Activated CD4-positive, alpha-beta T cell treated with anti-CD3 and anti-CD28 coated beads for 4 hours (primary cell): Measurements from ENCODE around the gene FOXO4.
A peak's percentile ranks its signal among the peaks of the same experiment; 100 is the strongest.
"Not testable (repeated sequence)": the region's sequence is repeated elsewhere in the genome, so short reads cannot be mapped to it uniquely, and the experiment has no call there.

Experiments
- DNase-seq, 2 donors: peaks; one replicate each; pipeline ENCODE4 v3.0.0-alpha.2; 2020

FOXO4 gene

GRCh38 chrX:71095555-71095980 is at the start of gene FOXO4:
Gene FOXO4 (plus strand): TSS chrX:71095851. CDS start chrX:71096529, 678 bp downstream.
- DNase-seq = peak; percentile 84 to 85

GRCh38 chrX:71047891-71048290 is 47.8 kb upstream of the FOXO4 start:
- DNase-seq = not testable (repeated sequence)

- no peak for DNase-seq
Measured at GRCh38 chrX:71052721-71053120, 42.9 kb upstream of the FOXO4 start.

GRCh38 chrX:71053217-71053621 is 42.4 kb upstream of the FOXO4 start:
- no peak for DNase-seq

GRCh38 chrX:71056867-71057266 is 38.8 kb upstream of the FOXO4 start:
- DNase-seq = no peak

GRCh38 chrX:71057848-71058530 is 37.7 kb upstream of the FOXO4 start:
- no peak for DNase-seq

- no peak for DNase-seq
Measured at GRCh38 chrX:71060127-71060526, 35.5 kb upstream of the FOXO4 start.

- DNase-seq = no peak
Measured at GRCh38 chrX:71067089-71067488, 28.6 kb upstream of the FOXO4 start.

GRCh38 chrX:71067712-71068043 is 28.0 kb upstream of the FOXO4 start:
- no peak for DNase-seq

GRCh38 chrX:71068044-71068918 is 27.4 kb upstream of the FOXO4 start, which contains the start of gene SNX12:
Gene SNX12 (minus strand): TSS chrX:71068334. CDS start chrX:71068306, 28 bp downstream.
- peak; percentile 82 to 87 for DNase-seq

GRCh38 chrX:71070531-71070930 is 25.1 kb upstream of the FOXO4 start:
- DNase-seq = no peak

GRCh38 chrX:71081330-71082123 is 14.1 kb upstream of the FOXO4 start:
- DNase-seq = no peak

- DNase-seq = no peak
Measured at GRCh38 chrX:71082124-71082647, 13.5 kb upstream of the FOXO4 start.

GRCh38 chrX:71082822-71083221 is 12.8 kb upstream of the FOXO4 start:
- no peak for DNase-seq

GRCh38 chrX:71085900-71086299 is 9.8 kb upstream of the FOXO4 start:
- DNase-seq = no peak

- DNase-seq = no peak
Measured at GRCh38 chrX:71091263-71091662, 4.4 kb upstream of the FOXO4 start.

GRCh38 chrX:71095033-71095432 is 618 bp upstream of the FOXO4 start:
- DNase-seq = no peak

GRCh38 chrX:71095981-71096759 is 519 bp downstream of the FOXO4 start:
- DNase-seq = no peak

- DNase-seq = no peak
Measured at GRCh38 chrX:71096760-71097032, 1.0 kb downstream of the FOXO4 start.

GRCh38 chrX:71098302-71098701 is 2.7 kb downstream of the FOXO4 start:
- peak; percentile 79 to 87 for DNase-seq

GRCh38 chrX:71098951-71099506 is 3.4 kb downstream of the FOXO4 start:
- no peak for DNase-seq

- DNase-seq = no peak
Measured at GRCh38 chrX:71099736-71100135, 4.1 kb downstream of the FOXO4 start.
